RWPE2 (cell line): ENCODE results near the gene LDB3.

ENCODE experiments used
- ATAC-seq: fragments of 200-7000 bp; cut with Tn5 transposase; 3 replicates; pipeline ENCODE4 v1.9.1; 2021; ENCODE audit warnings: low read depth
- DNase-seq: peaks from one replicate; pipeline ENCODE4 v3.0.0-alpha.2; 2020; ENCODE audit warnings: low spot score
- H3K27ac ChIP-seq: fragments of 450-650 bp; 2 replicates; pipeline ENCODE4 v1.5.1; 2017; ENCODE audit warnings: mild to moderate bottlenecking; ENCODE audit not compliant: poor library complexity, severe bottlenecking
- H3K27me3 ChIP-seq: fragments of 250-450 bp; sonication (Bioruptor Pico); 2 replicates; pipeline ENCODE4 v1.5.1; 2021; ENCODE audit warnings: mild to moderate bottlenecking, moderate library complexity; ENCODE audit not compliant: insufficient read depth, poor library complexity, severe bottlenecking
- H3K36me3 ChIP-seq: fragments of 250-450 bp; sonication (Bioruptor Pico); 2 replicates; pipeline ENCODE4 v1.5.1; 2020; ENCODE audit warnings: low read depth, mild to moderate bottlenecking, moderate library complexity
- H3K4me1 ChIP-seq: fragments of 250-450 bp; sonication (Bioruptor Pico); 2 replicates; pipeline ENCODE4 v1.5.1; 2021; ENCODE audit warnings: mild to moderate bottlenecking, moderate library complexity; ENCODE audit not compliant: insufficient read depth, poor library complexity, severe bottlenecking
- H3K4me3 ChIP-seq: fragments of 250-450 bp; sonication (Bioruptor Pico); 2 replicates; pipeline ENCODE4 v1.5.1; 2021; ENCODE audit warnings: mild to moderate bottlenecking, moderate library complexity; ENCODE audit not compliant: severe bottlenecking
- H3K9me3 ChIP-seq: fragments of 250-450 bp; sonication (Bioruptor Pico); 2 replicates; pipeline ENCODE4 v1.5.1; 2021; ENCODE audit warnings: mild to moderate bottlenecking, moderate library complexity; ENCODE audit not compliant: severe bottlenecking
- TF ChIP-seq, protein P1 (sequence below): fragments of 450-650 bp; IDR thresholded peaks from one replicate; pipeline ENCODE4 v1.5.1; 2017; ENCODE audit warnings: mild to moderate bottlenecking, moderate library complexity; ENCODE audit not compliant: poor library complexity, severe bottlenecking

Gene LDB3

DNA sequence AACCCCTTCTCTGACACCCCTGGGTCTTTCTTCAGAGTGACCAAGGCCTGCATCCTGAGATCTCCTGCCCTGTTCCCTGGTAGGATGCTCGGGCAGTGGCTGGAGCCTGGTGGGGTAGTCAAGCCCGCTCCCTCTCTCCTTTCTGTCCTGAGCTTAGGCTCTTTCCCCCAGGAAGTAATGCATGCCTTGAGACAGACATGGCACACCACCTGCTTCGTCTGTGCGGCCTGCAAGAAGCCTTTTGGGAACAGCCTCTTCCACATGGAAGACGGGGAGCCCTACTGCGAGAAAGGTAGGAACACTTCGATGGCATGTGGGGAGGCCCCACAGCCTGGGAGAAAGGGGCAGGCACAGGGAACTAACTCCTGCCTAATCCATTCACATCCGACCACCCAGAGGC lies 50.2 kb downstream of the LDB3 start:
- no peak overlapping the region for H3K27ac ChIP-seq
- H3K4me1 ChIP-seq, result no peaks in the 10 kb centered on the region
- DNase-seq, result no peak
- no peaks in the 10 kb centered on the region for H3K27me3 ChIP-seq
- TF ChIP-seq, protein P1, sequence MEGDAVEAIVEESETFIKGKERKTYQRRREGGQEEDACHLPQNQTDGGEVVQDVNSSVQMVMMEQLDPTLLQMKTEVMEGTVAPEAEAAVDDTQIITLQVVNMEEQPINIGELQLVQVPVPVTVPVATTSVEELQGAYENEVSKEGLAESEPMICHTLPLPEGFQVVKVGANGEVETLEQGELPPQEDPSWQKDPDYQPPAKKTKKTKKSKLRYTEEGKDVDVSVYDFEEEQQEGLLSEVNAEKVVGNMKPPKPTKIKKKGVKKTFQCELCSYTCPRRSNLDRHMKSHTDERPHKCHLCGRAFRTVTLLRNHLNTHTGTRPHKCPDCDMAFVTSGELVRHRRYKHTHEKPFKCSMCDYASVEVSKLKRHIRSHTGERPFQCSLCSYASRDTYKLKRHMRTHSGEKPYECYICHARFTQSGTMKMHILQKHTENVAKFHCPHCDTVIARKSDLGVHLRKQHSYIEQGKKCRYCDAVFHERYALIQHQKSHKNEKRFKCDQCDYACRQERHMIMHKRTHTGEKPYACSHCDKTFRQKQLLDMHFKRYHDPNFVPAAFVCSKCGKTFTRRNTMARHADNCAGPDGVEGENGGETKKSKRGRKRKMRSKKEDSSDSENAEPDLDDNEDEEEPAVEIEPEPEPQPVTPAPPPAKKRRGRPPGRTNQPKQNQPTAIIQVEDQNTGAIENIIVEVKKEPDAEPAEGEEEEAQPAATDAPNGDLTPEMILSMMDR, result no peak
- H3K36me3 ChIP-seq, result no peaks in the 10 kb centered on the region
- no peak for ATAC-seq
- H3K4me3 ChIP-seq, result no peak overlapping the region
- H3K9me3 ChIP-seq, result no peaks in the 10 kb centered on the region

DNA sequence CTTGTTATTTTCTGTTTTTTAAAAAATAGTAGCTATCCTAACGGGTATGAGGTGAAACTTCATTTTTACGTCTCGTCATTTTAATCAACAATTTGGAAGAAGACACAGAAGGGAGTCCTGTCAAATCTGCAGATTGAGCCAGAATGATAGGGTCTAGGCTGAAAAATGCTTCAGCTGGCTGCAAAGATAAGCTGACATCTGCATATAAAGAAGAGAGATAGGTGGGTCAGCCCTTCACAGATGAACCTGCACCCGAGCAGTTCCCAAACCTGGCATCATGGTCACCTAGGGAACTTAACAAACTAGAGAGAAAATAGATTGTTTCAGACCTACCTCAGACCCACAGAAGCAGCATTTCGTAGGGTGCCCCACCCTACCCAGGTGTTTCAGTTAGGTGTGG lies 52.9 kb downstream of the LDB3 start:
- ATAC-seq, result no peak
- no peak overlapping the region for H3K4me3 ChIP-seq
- TF ChIP-seq, protein P1, result no peak

DNA sequence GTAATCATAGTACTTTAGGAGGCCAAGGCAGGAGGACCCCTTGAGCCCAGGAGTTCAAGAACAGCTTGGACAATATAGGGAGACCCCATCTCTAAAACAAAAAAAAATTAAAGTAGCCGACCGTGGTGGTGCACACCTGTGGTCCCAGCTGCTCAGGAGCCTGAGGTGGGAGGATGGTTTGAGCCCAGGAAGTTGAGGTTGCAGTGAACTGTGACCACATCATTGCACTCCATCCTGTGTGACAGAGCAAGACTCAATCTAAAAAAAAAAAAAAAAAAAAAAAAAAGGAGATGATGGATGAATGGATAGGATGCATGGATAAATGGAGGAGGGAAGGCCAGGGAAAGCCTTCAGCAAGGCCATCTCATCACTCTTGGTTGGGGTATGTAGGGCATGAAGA lies 54.7 kb downstream of the LDB3 start:
- Histone ChIP-seq H3K27me3 (no peaks in the 10 kb centered on the region), H3K4me3 (no peak overlapping the region), H3K36me3 (no peaks in the 10 kb centered on the region), H3K27ac (no peak overlapping the region), H3K4me1 (no peaks in the 10 kb centered on the region), H3K9me3 (no peaks in the 10 kb centered on the region)
- ATAC-seq, result no peak
- TF ChIP-seq, protein P1, result no peak
- DNase-seq, result no peak

More for the DNA sequence above, 52.9 kb downstream of the LDB3 start:
- Histone ChIP-seq H3K4me1 (no peaks in the 10 kb centered on the region), H3K27ac (no peak overlapping the region), H3K9me3 (no peaks in the 10 kb centered on the region), H3K27me3 (no peaks in the 10 kb centered on the region), H3K36me3 (no peaks in the 10 kb centered on the region)
- no peak for DNase-seq

- ATAC-seq, result no peak
- no peak overlapping the region for H3K4me3 ChIP-seq
- no peak for DNase-seq
- no peaks in the 10 kb centered on the region for H3K9me3 ChIP-seq
- H3K27ac ChIP-seq, result no peak overlapping the region
- H3K36me3 ChIP-seq, result no peaks in the 10 kb centered on the region
- H3K4me1 ChIP-seq, result no peaks in the 10 kb centered on the region
- no peaks in the 10 kb centered on the region for H3K27me3 ChIP-seq
- TF ChIP-seq, protein P1, result no peak
These were observed 56.1 kb downstream of the LDB3 start for GRCh38 chr10:86724445-86724844.

GRCh38 chr10:86725980-86726676 lies 57.8 kb downstream of the LDB3 start:
- Histone ChIP-seq H3K36me3 (no peaks in the 10 kb centered on the region), H3K9me3 (no peaks in the 10 kb centered on the region), H3K27me3 (no peaks in the 10 kb centered on the region), H3K4me1 (no peaks in the 10 kb centered on the region), H3K27ac (no peak overlapping the region), H3K4me3 (no peak overlapping the region)
- TF ChIP-seq, protein P1, result no peak
- DNase-seq (no peak), ATAC-seq (no peak)
